SK-N-MC (cell line): ENCODE measurements around the gene ADARB2.

Experiments used
- EZH2 ChIP-seq: fragments of 200-600 bp; sonication (generic); IDR thresholded peaks from one replicate; pipeline ENCODE4 v1.6.1; 2017; ENCODE audit warnings: antibody characterized with exemption
- POLR2AphosphoS5 ChIP-seq: IDR thresholded peaks from 2 replicates; pipeline ENCODE4 v1.6.1; 2012; ENCODE audit warnings: mild to moderate bottlenecking, low read depth, low read length, borderline replicate concordance

- TF ChIP-seq POLR2AphosphoS5 (no peak), EZH2 (no peak)
These were observed 74.8 kb downstream of the ADARB2 start for GRCh38 chr10:1662438-1663025.
